Gastroesophageal sphincter (tissue), 4 donors: Measurements from ENCODE around the gene DOCK2. TPM values are rescaled to one million over a fixed set of nuclear protein-coding genes. Genes with fewer than 3 reads are reported as not detected.

Experiments used
- ATAC-seq: fragments of 150-250 bp; one replicate; pipeline ENCODE4 v1.9.1; 2016; ENCODE audit warnings: mild to moderate bottlenecking, moderate library complexity
- H3K27ac ChIP-seq, 4 donors: fragments of 200-600 bp; sonication (generic) in 3 of 4; 1 replicate in 3 of 4; 2 replicates in 1 of 4; pipeline ENCODE4 v1.5.1; 2016 to 2019
- H3K27me3 ChIP-seq: fragments of 200-600 bp; sonication (generic); one replicate; pipeline ENCODE4 v1.5.1; 2019
- H3K36me3 ChIP-seq, 2 donors: fragments of 200-600 bp; sonication (generic); one replicate each; pipeline ENCODE4 v1.5.1; 2019; ENCODE audit warnings: control low read depth in 1 of 2
- H3K4me1 ChIP-seq, 3 donors: fragments of 200-600 bp; sonication (generic); 1 replicate in 2 of 3; 2 replicates in 1 of 3; pipeline ENCODE4 v1.5.1; 2016 to 2019; ENCODE audit warnings: control low read depth in 2 of 3
- H3K4me3 ChIP-seq, 2 donors: fragments of 200-600 bp; sonication (generic); one replicate each; pipeline ENCODE4 v1.5.1; 2019; ENCODE audit warnings: mild to moderate bottlenecking in 1 of 2, moderate library complexity in 1 of 2
- H3K9me3 ChIP-seq, 3 donors: fragments of 200-600 bp; sonication (generic); one replicate each; pipeline ENCODE4 v1.5.1; 2017 to 2019; ENCODE audit warnings: control low read depth in 2 of 3
- CTCF ChIP-seq, 4 experiments: fragments of 200-600 bp in 2 of 4; fragments of 450-650 bp in 2 of 4; sonication (generic) in 1 of 4; IDR thresholded peaks; one replicate each; pipeline ENCODE4 v1.5.1; 2017 to 2019; ENCODE audit warnings: antibody characterized with exemption in 4 of 4, mild to moderate bottlenecking in 2 of 4, moderate library complexity in 2 of 4
- EP300 ChIP-seq: sonication (generic); formaldehyde crosslinking; IDR thresholded peaks from one replicate; pipeline ENCODE4 v1.6.1; 2017; ENCODE audit warnings: antibody characterized with exemption, mild to moderate bottlenecking
- POLR2A ChIP-seq, 2 donors: fragments of 450-650 bp; IDR thresholded peaks; one replicate each; pipeline ENCODE4 v1.6.1; 2017; ENCODE audit warnings: antibody characterized with exemption in 2 of 2, mild to moderate bottlenecking in 2 of 2, moderate library complexity in 1 of 2
- POLR2AphosphoS5 ChIP-seq: sonication (generic); formaldehyde crosslinking; IDR thresholded peaks from one replicate; pipeline ENCODE4 v1.6.1; 2017; ENCODE audit warnings: antibody characterized with exemption
- WGBS, 2 donors: methylation state at CpG; one replicate each; pipeline ENCODE4 v1.1.5; 2018; ENCODE audit warnings: low coverage in 1 of 2; 5-methylcytosine and 5-hydroxymethylcytosine counted together
- total RNA-seq, 4 donors: library from RNA; depleted of rRNA; stranded (reverse); fragments of >200 nt; gene quantifications; one replicate each; pipeline ENCODE4 v1.1.0, GENCODE V29; 2016

Gene DOCK2
- total RNA-seq, 4 donors from 2014 or later: 9.3 to 20.6 (median 11.8) TPM

- Histone ChIP-seq H3K27ac (no peak overlapping the region), H3K9me3 (no peaks in the 10 kb centered on the region), H3K4me1 (no peaks in the 10 kb centered on the region), H3K36me3 (no peaks in the 10 kb centered on the region), H3K4me3 (no peak overlapping the region), H3K27me3 (no peaks in the 10 kb centered on the region)
- no peak for ATAC-seq
- WGBS, 2 donors: 81 to 100% methylated on average over 1 to 2 of the region's 2 CpGs
- TF ChIP-seq CTCF (IDR thresholded peaks at IDR 0.05) (no peak), POLR2AphosphoS5 (no peak)
Observed at GRCh38 chr5:169913479-169913878, 276.4 kb downstream of the DOCK2 start.

- no peak for TF ChIP-seq EP300
- 9% methylated on average over 1 of the region's 2 CpGs; no CpG with 5 or more reads in 1 of the 2 donors for WGBS, 2 donors
- H3K4me3 ChIP-seq: no peak overlapping the region
- no peaks in the 10 kb centered on the region for H3K27me3 ChIP-seq
- H3K36me3 ChIP-seq: no peaks in the 10 kb centered on the region
- H3K27ac ChIP-seq: no peak overlapping the region
- no peaks in the 10 kb centered on the region for H3K4me1 ChIP-seq
- ATAC-seq: no peak
- no peaks in the 10 kb centered on the region for H3K9me3 ChIP-seq
Observed at GRCh38 chr5:169914766-169915165, 277.7 kb downstream of the DOCK2 start.

GRCh38 chr5:169917500-169917899 is 280.4 kb downstream of the DOCK2 start:
- H3K36me3 ChIP-seq: no peaks in the 10 kb centered on the region
- no peak overlapping the region for H3K4me3 ChIP-seq
- H3K27ac ChIP-seq: no peak overlapping the region
- no peak for TF ChIP-seq POLR2AphosphoS5
- no peak for TF ChIP-seq POLR2A (IDR thresholded peaks at IDR 0.05)
- no peak for TF ChIP-seq EP300
- no peak for TF ChIP-seq CTCF (IDR thresholded peaks at IDR 0.05)
- H3K4me1 ChIP-seq: no peaks in the 10 kb centered on the region
- no peaks in the 10 kb centered on the region for H3K27me3 ChIP-seq
- no peaks in the 10 kb centered on the region for H3K9me3 ChIP-seq
- 88 to 100% methylated on average over 2 of the region's 2 CpGs for WGBS, 2 donors
- no peak for ATAC-seq

GRCh38 chr5:169918228-169918627 is 281.2 kb downstream of the DOCK2 start:
- H3K27ac ChIP-seq: no peak overlapping the region
- no peaks in the 10 kb centered on the region for H3K36me3 ChIP-seq
- no peak for TF ChIP-seq CTCF (IDR thresholded peaks at IDR 0.05)
- H3K9me3 ChIP-seq: no peaks in the 10 kb centered on the region
- 78 to 91% methylated on average over 1 to 2 of the region's 2 CpGs for WGBS, 2 donors
- H3K4me1 ChIP-seq: no peaks in the 10 kb centered on the region
- H3K27me3 ChIP-seq: no peaks in the 10 kb centered on the region
- no peak for ATAC-seq
- no peak overlapping the region for H3K4me3 ChIP-seq

GRCh38 chr5:169920474-169920873 is 283.4 kb downstream of the DOCK2 start:
- Histone ChIP-seq H3K36me3 (no peaks in the 10 kb centered on the region), H3K27ac (no peak overlapping the region), H3K4me3 (no peak overlapping the region), H3K9me3 (no peaks in the 10 kb centered on the region), H3K27me3 (no peaks in the 10 kb centered on the region), H3K4me1 (no peaks in the 10 kb centered on the region)
- no peak for ATAC-seq
- TF ChIP-seq POLR2A (IDR thresholded peaks at IDR 0.05) (no peak), POLR2AphosphoS5 (no peak), EP300 (no peak), CTCF (IDR thresholded peaks at IDR 0.05) (no peak)
- 72 to 91% methylated on average over 3 of the region's 3 CpGs for WGBS, 2 donors

- ATAC-seq: no peak
- TF ChIP-seq POLR2A (IDR thresholded peaks at IDR 0.05): no peak
- no peak for TF ChIP-seq CTCF (IDR thresholded peaks at IDR 0.05)
- no peak for TF ChIP-seq EP300
- TF ChIP-seq POLR2AphosphoS5: no peak
- WGBS, 2 donors: 45 to 46% methylated on average over 2 to 3 of the region's 3 CpGs
Observed at GRCh38 chr5:169921384-169921783, 284.3 kb downstream of the DOCK2 start.

More at GRCh38 chr5:169921384-169921783, 284.3 kb downstream of the DOCK2 start:
- no peaks in the 10 kb centered on the region for H3K4me1 ChIP-seq
- H3K9me3 ChIP-seq: no peaks in the 10 kb centered on the region
- no peak overlapping the region for H3K4me3 ChIP-seq
- no peaks in the 10 kb centered on the region for H3K36me3 ChIP-seq
- H3K27ac ChIP-seq: no peak overlapping the region
- no peaks in the 10 kb centered on the region for H3K27me3 ChIP-seq
